Measurements from ENCODE around the gene FADD. TPM values are rescaled to one million over a fixed set of nuclear protein-coding genes. Genes with fewer than 3 reads are reported as not detected.

The FADD gene
- total RNA-seq, 1 donor from 2014 or later = 24.0 TPM

- no peak overlapping the region for H3K27ac Mint-ChIP-seq
- no peaks in the 10 kb centered on the region for H3K36me3 Mint-ChIP-seq
- no peak for DNase-seq (ENCODE audit: extremely low spot score, unreplicated experiment)
- H3K27me3 Mint-ChIP-seq = no peaks in the 10 kb centered on the region
- H3K9me3 Mint-ChIP-seq = no peaks in the 10 kb centered on the region
- TF ChIP-seq CTCF (conservative IDR thresholded peaks at IDR 0.05) = no peak
- H3K4me3 Mint-ChIP-seq = no peak overlapping the region
- no peaks in the 10 kb centered on the region for H3K4me1 Mint-ChIP-seq (ENCODE audit: unreplicated experiment)
Observed at GRCh38 chr11:70233511-70233934, 30.4 kb downstream of the FADD start.

- Mint-ChIP-seq H3K9me3 (no peaks in the 10 kb centered on the region), H3K36me3 (no peaks in the 10 kb centered on the region), H3K27me3 (no peaks in the 10 kb centered on the region), H3K4me1 (ENCODE audit: unreplicated experiment) (no peaks in the 10 kb centered on the region), H3K4me3 (no peak overlapping the region), H3K27ac (no peak overlapping the region)
- no peak for DNase-seq (ENCODE audit: extremely low spot score, unreplicated experiment)
- no peak for TF ChIP-seq CTCF (conservative IDR thresholded peaks at IDR 0.05)
Observed at GRCh38 chr11:70233962-70234361, 30.9 kb downstream of the FADD start.

- Mint-ChIP-seq H3K4me1 (ENCODE audit: unreplicated experiment) (peaks cover 11% of the 10 kb centered on the region), H3K36me3 (no peaks in the 10 kb centered on the region), H3K4me3 (no peak overlapping the region), H3K27ac (no peak overlapping the region), H3K9me3 (no peaks in the 10 kb centered on the region), H3K27me3 (peaks cover 18% of the 10 kb centered on the region)
- DNase-seq (ENCODE audit: extremely low spot score, unreplicated experiment) = no peak
- no peak for TF ChIP-seq CTCF (conservative IDR thresholded peaks at IDR 0.05)
Observed at GRCh38 chr11:70240337-70240736, 37.2 kb downstream of the FADD start.

- H3K27me3 Mint-ChIP-seq = peaks cover 18% of the 10 kb centered on the region
- H3K4me3 Mint-ChIP-seq = no peak overlapping the region
- no peak for DNase-seq (ENCODE audit: extremely low spot score, unreplicated experiment)
- H3K4me1 Mint-ChIP-seq (ENCODE audit: unreplicated experiment) = peaks cover 11% of the 10 kb centered on the region
- no peaks in the 10 kb centered on the region for H3K36me3 Mint-ChIP-seq
- no peaks in the 10 kb centered on the region for H3K9me3 Mint-ChIP-seq
- TF ChIP-seq CTCF (conservative IDR thresholded peaks at IDR 0.05) = no peak
- no peak overlapping the region for H3K27ac Mint-ChIP-seq
Observed at GRCh38 chr11:70241709-70242108, 38.6 kb downstream of the FADD start.

GRCh38 chr11:70242885-70243284, 39.8 kb downstream of the FADD start:
- no peaks in the 10 kb centered on the region for H3K36me3 Mint-ChIP-seq
- no peak for TF ChIP-seq CTCF (conservative IDR thresholded peaks at IDR 0.05)
- peaks cover 11% of the 10 kb centered on the region for H3K4me1 Mint-ChIP-seq (ENCODE audit: unreplicated experiment)
- H3K27me3 Mint-ChIP-seq = peaks cover 22% of the 10 kb centered on the region
- no peak overlapping the region for H3K27ac Mint-ChIP-seq
- H3K4me3 Mint-ChIP-seq = no peak overlapping the region
- no peaks in the 10 kb centered on the region for H3K9me3 Mint-ChIP-seq
- DNase-seq (ENCODE audit: extremely low spot score, unreplicated experiment) = no peak

All from type B pancreatic cell (in vitro differentiated cells).